Heart left ventricle (tissue), 16 donors: ENCODE results near the gene FAF1. TPM values are rescaled to one million over a fixed set of nuclear protein-coding genes. Genes with fewer than 3 reads are reported as not detected.

Source experiments
- ATAC-seq, 4 donors: fragments of 200-7000 bp; cut with Tn5 transposase; one replicate each; pipeline ENCODE4 v1.9.1; 2020 to 2022; ENCODE audit warnings: moderate library complexity in 4 of 4, mild to moderate bottlenecking in 3 of 4, moderate number of reproducible peaks in 1 of 4
- DNase-seq, 5 donors: peaks; one replicate each; pipeline ENCODE4 v3.0.0-alpha.2; 2020
- H3K27ac ChIP-seq, 12 donors: fragments of 200-600 bp; sonication (generic) in 4 of 12; one replicate each; pipeline versions ENCODE4 v1.5.0 to v1.8.0; 2016 to 2022; ENCODE audit warnings: mild to moderate bottlenecking in 2 of 12
- H3K27me3 ChIP-seq, 9 donors: fragments of 200-600 bp; sonication (generic) in 2 of 9; one replicate each; pipeline versions ENCODE4 v1.5.1 to v1.8.0; 2016 to 2022; ENCODE audit warnings: mild to moderate bottlenecking in 3 of 9
- H3K36me3 ChIP-seq, 9 donors: fragments of 200-600 bp; sonication (generic) in 2 of 9; one replicate each; pipeline versions ENCODE4 v1.5.0 to v1.8.0; 2018 to 2022; ENCODE audit warnings: mild to moderate bottlenecking in 2 of 9
- H3K4me1 ChIP-seq, 12 donors: fragments of 200-600 bp; sonication (generic) in 4 of 12; one replicate each; pipeline versions ENCODE4 v1.5.0 to v1.8.0; 2016 to 2022; ENCODE audit warnings: mild to moderate bottlenecking in 3 of 12
- H3K4me3 ChIP-seq, 12 donors: fragments of 200-600 bp; sonication (generic) in 4 of 12; one replicate each; pipeline versions ENCODE4 v1.5.0 to v1.8.0; 2017 to 2022; ENCODE audit warnings: mild to moderate bottlenecking in 9 of 12, moderate library complexity in 4 of 12
- H3K9me3 ChIP-seq, 12 donors: fragments of 200-600 bp; sonication (generic) in 4 of 12; one replicate each; pipeline versions ENCODE4 v1.5.0 to v1.8.0; 2016 to 2022; ENCODE audit warnings: mild to moderate bottlenecking in 1 of 12
- CTCF ChIP-seq, 12 donors: fragments of 200-600 bp; sonication (generic) in 4 of 12; IDR thresholded peaks; one replicate each; pipeline versions ENCODE4 v1.5.0 to v1.8.0; 2018 to 2022; ENCODE audit warnings: antibody characterized with exemption in 12 of 12, mild to moderate bottlenecking in 5 of 12
- POLR2A ChIP-seq, 2 donors: fragments of 450-650 bp; IDR thresholded peaks; one replicate each; pipeline ENCODE4 v1.6.1; 2017; ENCODE audit warnings: antibody characterized with exemption in 2 of 2, mild to moderate bottlenecking in 2 of 2, moderate library complexity in 2 of 2
- WGBS, 4 donors: extraction: QIAGEN DNeasy Blood & Tissue Kit in 2 of 4; methylation state at CpG; one replicate each; pipeline versions ENCODE4 v1.1.5 to v1.1.7; 2013 to 2018; 5-methylcytosine and 5-hydroxymethylcytosine counted together
- intact Hi-C, 10 donors: fragments of 100-400 bp; cut with DNase I; formaldehyde crosslinking; loops; one replicate each; pipeline versions ENCODE4 v1.11.1 to v1.14.2; 2022
- polyA plus RNA-seq, 2 donors: library from polyadenylated mRNA; stranded (reverse); fragments of 200-250 nt; gene quantifications; one replicate each; pipeline ENCODE4 v1.2.3, GENCODE V29; 2013
- total RNA-seq, 9 donors: library from RNA; depleted of rRNA in 2 of 9; stranded (reverse); fragments of >200 nt in 2 of 9; fragmentation: NEBNext Ultra II Directional in 3 of 9; extraction: Animal tissue kit (Norgen Biotek cat#: 25700) in 3 of 9; gene quantifications; one replicate each; pipeline versions ENCODE4 v1.1.0 to v1.2.4, GENCODE V29; 2016 to 2023
- donor health status: ischemic (EF 13 %, LVEDD 7.1; RV severe dilation, severe dysfunction).
- donor health status: healthy with polysubstance abuse.
- donor health status: DM: no; HTN: yes; CAD: no.
- donor health status: DM: no; HTN: no; CAD: no.
- donor health status: ischemic (EF 25% LVEDD 6.9; RV normal size, moderate dysfunction).
- donor health status: ischemic (EF 25% LVEDD 5.7; RV mildly dilated, moderate dysfunction).
- donor health status: healthy.
- donor health status: DM: yes; HTN: yes; CAD: no.
- donor health status: ischemic (EF 35%, LVEDD 5.7; RV mildly dilated, moderate dysfunction).
- donor health status: nonischemic (EF 11% LVEDD 7.7; RV severe dilation, severe dysfunction).
- donor health status: DM: yes; HTN: yes; CAD: no.
- donor health status: PGD.
- donor health status: ischemic (EF 29% LVEDD 5.4; RV normal size, mild dysfunction).
- donor health status: nonischemic (EF 23%, LVEDD 6.1; RV moderate dilation, normal function).

Gene FAF1
- total and polyA plus RNA-seq, 11 donors, result 41.0 to 112 (median 81.3) TPM

GRCh38 chr1:50703240-50703639 is 256.8 kb downstream of the FAF1 start:
- intact Hi-C loops, result loop anchor here in 6 of 10 donors (5.0 to 10.0 kb wide), 4 partner anchors 328 to 338 kb away; no protein-coding TSS in a partner anchor
- DNase-seq (no peak), ATAC-seq (no peak)
- H3K36me3 ChIP-seq, result no peaks in the 10 kb centered on the region
- TF ChIP-seq CTCF (IDR thresholded peaks at IDR 0.05) (no peak), POLR2A (IDR thresholded peaks at IDR 0.05) (no peak)
- no peaks in the 10 kb centered on the region for H3K9me3 ChIP-seq
- no peak overlapping the region for H3K27ac ChIP-seq
- H3K4me3 ChIP-seq, result no peak overlapping the region
- no peaks in the 10 kb centered on the region for H3K27me3 ChIP-seq
- H3K4me1 ChIP-seq, result peaks cover 0 to 16% (median 4%) of the 10 kb centered on the region in 12 donors

GRCh38 chr1:50702395-50702794 is 257.7 kb downstream of the FAF1 start:
- Histone ChIP-seq H3K9me3 (no peaks in the 10 kb centered on the region), H3K27ac (no peak overlapping the region), H3K4me3 (no peak overlapping the region), H3K27me3 (no peaks in the 10 kb centered on the region), H3K36me3 (no peaks in the 10 kb centered on the region), H3K4me1 (peaks cover 0 to 21% (median 4%) of the 10 kb centered on the region in 12 donors)
- DNase-seq, result no peak
- ATAC-seq, result no peak
- intact Hi-C loops, result loop anchor here in 6 of 10 donors (5.0 to 10.0 kb wide), 4 partner anchors 328 to 338 kb away; no protein-coding TSS in a partner anchor
- 93 to 97% (median 95%) methylated on average over 2 of the region's 2 CpGs for WGBS, 4 donors
- no peak for TF ChIP-seq POLR2A (IDR thresholded peaks at IDR 0.05)
- no peak for TF ChIP-seq CTCF (IDR thresholded peaks at IDR 0.05)

GRCh38 chr1:50701706-50702317 is 258.3 kb downstream of the FAF1 start:
- no peak overlapping the region for H3K27ac ChIP-seq
- ATAC-seq, result no peak
- no peak for TF ChIP-seq CTCF (IDR thresholded peaks at IDR 0.05)
- no peak for TF ChIP-seq POLR2A (IDR thresholded peaks at IDR 0.05)
- no peak for DNase-seq
- H3K27me3 ChIP-seq, result no peaks in the 10 kb centered on the region
- no peak overlapping the region for H3K4me3 ChIP-seq
- no peaks in the 10 kb centered on the region for H3K9me3 ChIP-seq
- 10 to 36% (median 18%) methylated on average over 1 of the region's 1 CpG for WGBS, 4 donors
- H3K36me3 ChIP-seq, result no peaks in the 10 kb centered on the region
- peaks cover 0 to 21% (median 4%) of the 10 kb centered on the region in 12 donors for H3K4me1 ChIP-seq
- intact Hi-C loops, result loop anchor here in 6 of 10 donors (5.0 to 10.0 kb wide), 4 partner anchors 327 to 337 kb away; no protein-coding TSS in a partner anchor

- no peaks in the 10 kb centered on the region for H3K27me3 ChIP-seq
- H3K4me1 ChIP-seq, result peaks cover 0 to 21% (median 4%) of the 10 kb centered on the region in 12 donors
- H3K27ac ChIP-seq, result no peak overlapping the region
- TF ChIP-seq CTCF (IDR thresholded peaks at IDR 0.05), result no peak
- TF ChIP-seq POLR2A (IDR thresholded peaks at IDR 0.05), result no peak
- no peak overlapping the region for H3K4me3 ChIP-seq
- no peaks in the 10 kb centered on the region for H3K9me3 ChIP-seq
- no peak for DNase-seq
- 78 to 89% (median 83%) methylated on average over 2 of the region's 2 CpGs for WGBS, 4 donors
- no peak for ATAC-seq
- no peaks in the 10 kb centered on the region for H3K36me3 ChIP-seq
- intact Hi-C loops, result loop anchor here in 6 of 10 donors (5.0 to 10.0 kb wide), 4 partner anchors 326 to 336 kb away; no protein-coding TSS in a partner anchor
Observed at GRCh38 chr1:50700621-50701020, 259.4 kb downstream of the FAF1 start.
